ENCODE data around the gene DAPP1. TPM values are rescaled to one million over a fixed set of nuclear protein-coding genes. Genes with fewer than 3 reads are reported as not detected.

Gene DAPP1
- total RNA-seq, 1 donor from 2014 or later: not detected

GRCh38 chr4:99879458-99879857, 62.8 kb downstream of the DAPP1 start:
- TF ChIP-seq CTCF (IDR thresholded peaks at IDR 0.05; ENCODE audit: partially characterized antibody, unreplicated experiment): no peak
- no peaks in the 10 kb centered on the region for H3K27me3 Mint-ChIP-seq (ENCODE audit: unreplicated experiment)
- no peaks in the 10 kb centered on the region for H3K9me3 Mint-ChIP-seq (ENCODE audit: unreplicated experiment)
- DNase-seq: no peak
- no peak overlapping the region for H3K27ac Mint-ChIP-seq (ENCODE audit: unreplicated experiment)
- no peak overlapping the region for H3K4me3 Mint-ChIP-seq (ENCODE audit: unreplicated experiment)
- H3K4me1 Mint-ChIP-seq (ENCODE audit: low read depth, unreplicated experiment): no peaks in the 10 kb centered on the region
- no peaks in the 10 kb centered on the region for H3K36me3 Mint-ChIP-seq (ENCODE audit: unreplicated experiment)

- Mint-ChIP-seq H3K27ac (ENCODE audit: unreplicated experiment) (no peak overlapping the region), H3K9me3 (ENCODE audit: unreplicated experiment) (no peaks in the 10 kb centered on the region), H3K36me3 (ENCODE audit: unreplicated experiment) (no peaks in the 10 kb centered on the region), H3K4me1 (ENCODE audit: low read depth, unreplicated experiment) (no peaks in the 10 kb centered on the region), H3K4me3 (ENCODE audit: unreplicated experiment) (no peak overlapping the region), H3K27me3 (ENCODE audit: unreplicated experiment) (no peaks in the 10 kb centered on the region)
- DNase-seq: no peak
- TF ChIP-seq CTCF (IDR thresholded peaks at IDR 0.05; ENCODE audit: partially characterized antibody, unreplicated experiment): no peak
Measured at GRCh38 chr4:99885063-99885664, 68.5 kb downstream of the DAPP1 start.

GRCh38 chr4:99885687-99886086, 69.1 kb downstream of the DAPP1 start:
- Mint-ChIP-seq H3K36me3 (ENCODE audit: unreplicated experiment) (no peaks in the 10 kb centered on the region), H3K4me3 (ENCODE audit: unreplicated experiment) (no peak overlapping the region), H3K9me3 (ENCODE audit: unreplicated experiment) (no peaks in the 10 kb centered on the region), H3K27ac (ENCODE audit: unreplicated experiment) (no peak overlapping the region), H3K27me3 (ENCODE audit: unreplicated experiment) (no peaks in the 10 kb centered on the region), H3K4me1 (ENCODE audit: low read depth, unreplicated experiment) (no peaks in the 10 kb centered on the region)
- DNase-seq: no peak
- no peak for TF ChIP-seq CTCF (IDR thresholded peaks at IDR 0.05; ENCODE audit: partially characterized antibody, unreplicated experiment)

GRCh38 chr4:99886146-99886545, 69.5 kb downstream of the DAPP1 start:
- H3K4me1 Mint-ChIP-seq (ENCODE audit: low read depth, unreplicated experiment): no peaks in the 10 kb centered on the region
- no peak for DNase-seq
- no peaks in the 10 kb centered on the region for H3K27me3 Mint-ChIP-seq (ENCODE audit: unreplicated experiment)
- no peaks in the 10 kb centered on the region for H3K36me3 Mint-ChIP-seq (ENCODE audit: unreplicated experiment)
- TF ChIP-seq CTCF (IDR thresholded peaks at IDR 0.05; ENCODE audit: partially characterized antibody, unreplicated experiment): no peak
- no peak overlapping the region for H3K27ac Mint-ChIP-seq (ENCODE audit: unreplicated experiment)
- H3K9me3 Mint-ChIP-seq (ENCODE audit: unreplicated experiment): no peaks in the 10 kb centered on the region
- no peak overlapping the region for H3K4me3 Mint-ChIP-seq (ENCODE audit: unreplicated experiment)

GRCh38 chr4:99887837-99888236, 71.2 kb downstream of the DAPP1 start:
- TF ChIP-seq CTCF (IDR thresholded peaks at IDR 0.05; ENCODE audit: partially characterized antibody, unreplicated experiment): no peak
- Mint-ChIP-seq H3K27ac (ENCODE audit: unreplicated experiment) (no peak overlapping the region), H3K27me3 (ENCODE audit: unreplicated experiment) (no peaks in the 10 kb centered on the region), H3K9me3 (ENCODE audit: unreplicated experiment) (no peaks in the 10 kb centered on the region), H3K36me3 (ENCODE audit: unreplicated experiment) (no peaks in the 10 kb centered on the region), H3K4me1 (ENCODE audit: low read depth, unreplicated experiment) (no peaks in the 10 kb centered on the region), H3K4me3 (ENCODE audit: unreplicated experiment) (no peak overlapping the region)
- DNase-seq: no peak

Data from glutamatergic neuron (in vitro differentiated cells).